GM12873 (cell line): Measurements from ENCODE around the gene RFTN1.

Source experiments
- CTCF ChIP-seq: IDR thresholded peaks from 2 replicates; pipeline ENCODE4 v1.5.1; 2012; ENCODE audit warnings: low read depth, mild to moderate bottlenecking, moderate library complexity, low read length, control low read depth; ENCODE audit not compliant: insufficient read depth; ENCODE audit errors: missing control alignments

Gene RFTN1

GRCh38 chr3:16329826-16330129, 183.7 kb downstream of the RFTN1 start:
- TF ChIP-seq CTCF = no peak

- TF ChIP-seq CTCF = no peak
Measured at GRCh38 chr3:16329036-16329825, 184.3 kb downstream of the RFTN1 start.

- TF ChIP-seq CTCF = no peak
Measured at GRCh38 chr3:16328124-16328523, 185.4 kb downstream of the RFTN1 start.

GRCh38 chr3:16326724-16327349, 186.7 kb downstream of the RFTN1 start:
- TF ChIP-seq CTCF = no peak

GRCh38 chr3:16325850-16326249, 187.6 kb downstream of the RFTN1 start:
- TF ChIP-seq CTCF = no peak

- no peak for TF ChIP-seq CTCF
Measured at GRCh38 chr3:16323737-16324136, 189.8 kb downstream of the RFTN1 start.

GRCh38 chr3:16322189-16322588, 191.3 kb downstream of the RFTN1 start:
- TF ChIP-seq CTCF = no peak
